Fibroblast of lung (primary cell): ENCODE results near the gene ITPR1. TPM values are rescaled to one million over a fixed set of nuclear protein-coding genes. Genes with fewer than 3 reads are reported as not detected.

Source experiments
- DNase-seq, 2 donors: peaks; one replicate each; pipeline versions ENCODE4 v3.0.0 to v3.0.0-alpha.2; 2010; ENCODE audit warnings: low read depth in 2 of 2
- H2AFZ ChIP-seq: 2 replicates; pipeline ENCODE4 v1.5.1; 2012; ENCODE audit warnings: low read length, control low read depth, inconsistent platforms
- H3K27ac ChIP-seq: 2 replicates; pipeline ENCODE4 v1.5.1; 2011; ENCODE audit warnings: low read length, control low read depth; ENCODE audit not compliant: insufficient read depth
- H3K27me3 ChIP-seq: 2 replicates; pipeline ENCODE4 v1.5.1; 2011; ENCODE audit warnings: mild to moderate bottlenecking, low read length; ENCODE audit not compliant: control insufficient read depth, insufficient read depth
- H3K36me3 ChIP-seq: 2 replicates; pipeline ENCODE4 v1.5.1; 2011; ENCODE audit warnings: low read length; ENCODE audit not compliant: control insufficient read depth, insufficient read depth
- H3K4me1 ChIP-seq: 2 replicates; pipeline ENCODE4 v1.5.1; 2011; ENCODE audit warnings: low read length; ENCODE audit not compliant: control insufficient read depth, insufficient read depth; ENCODE audit errors: extremely low read depth
- H3K4me2 ChIP-seq: 2 replicates; pipeline ENCODE4 v1.5.1; 2011; ENCODE audit warnings: low read length, control low read depth; ENCODE audit not compliant: insufficient read depth; ENCODE audit errors: extremely low read depth
- H3K4me3 ChIP-seq, 4 experiments: fragments of 200-600 bp in 1 of 4; sonication (generic) in 1 of 4; replicated peaks in 1 of 4; 2 replicates each; pipeline ENCODE4 v1.5.1; 2011 to 2016; ENCODE audit warnings: low read length in 4 of 4, low read depth in 3 of 4, mild to moderate bottlenecking in 3 of 4, control low read depth in 2 of 4, inconsistent platforms in 1 of 4, mixed read lengths in 1 of 4; ENCODE audit not compliant: insufficient read depth in 1 of 4; ENCODE audit errors: control extremely low read depth in 1 of 4
- H3K79me2 ChIP-seq: 2 replicates; pipeline ENCODE4 v1.5.1; 2012; ENCODE audit warnings: mild to moderate bottlenecking, low read length, inconsistent platforms; ENCODE audit not compliant: control insufficient read depth, insufficient read depth
- H3K9ac ChIP-seq: 2 replicates; pipeline ENCODE4 v1.5.1; 2011; ENCODE audit warnings: mild to moderate bottlenecking, low read length, control low read depth; ENCODE audit not compliant: insufficient read depth
- H3K9me3 ChIP-seq: 2 replicates; pipeline ENCODE4 v1.5.1; 2012; ENCODE audit warnings: low read depth, low read length; ENCODE audit not compliant: control insufficient read depth, insufficient read depth
- H4K20me1 ChIP-seq: 2 replicates; pipeline ENCODE4 v1.5.1; 2011; ENCODE audit warnings: low read length; ENCODE audit not compliant: control insufficient read depth, insufficient read depth; ENCODE audit errors: extremely low read depth
- CTCF ChIP-seq, 2 donors: IDR thresholded peaks in 1 of 2; conservative IDR thresholded peaks in 1 of 2; 1 replicate in 1 of 2; 2 replicates in 1 of 2; pipeline ENCODE4 v1.5.1; 2011 to 2012; ENCODE audit warnings: low read length in 2 of 2, control low read depth in 1 of 2, inconsistent platforms in 1 of 2, low read depth in 1 of 2, mild to moderate bottlenecking in 1 of 2
- EZH2 ChIP-seq: IDR thresholded peaks from 2 replicates; pipeline ENCODE4 v1.5.1; 2012; ENCODE audit warnings: low read length, control low read depth, mild to moderate bottlenecking; ENCODE audit errors: missing control alignments
- polyA plus RNA-seq, 2 donors: library from polyadenylated mRNA; depleted of rRNA in 1 of 2; stranded (reverse) in 1 of 2; unstranded in 1 of 2; fragments of >200 nt; gene quantifications; 2 replicates each; pipeline ENCODE4 v1.2.1, GENCODE V29; 2011 to 2012; ENCODE audit warnings: missing spikeins in 1 of 2
- total RNA-seq: library from RNA; depleted of rRNA; stranded (reverse); fragments of >200 nt; gene quantifications from 2 replicates; pipeline ENCODE4 v1.2.1, GENCODE V29; 2014

The ITPR1 gene
- total and polyA plus RNA-seq, 2 donors (not counting 1 experiment from before 2014, with no cell fraction given): 19.2 to 87.0 TPM

GRCh38 chr3:4656626-4657328, 163.6 kb downstream of the ITPR1 start:
- Histone ChIP-seq H3K9me3 (no peaks in the 10 kb centered on the region), H3K36me3 (no peaks in the 10 kb centered on the region), H3K27ac (no peak overlapping the region), H2AFZ (no peak overlapping the region), H3K4me1 (no peaks in the 10 kb centered on the region), H3K4me3 (no peak overlapping the region), H3K27me3 (no peaks in the 10 kb centered on the region), H4K20me1 (no peaks in the 10 kb centered on the region), H3K79me2 (no peaks in the 10 kb centered on the region), H3K4me2 (no peak overlapping the region), H3K9ac (no peak overlapping the region)
- TF ChIP-seq CTCF (conservative IDR thresholded peaks at IDR 0.05 in 1 of 2, IDR thresholded peaks at IDR 0.05 in 1 of 2; ENCODE audit: low read depth in 1 of 2, low read length in 2 of 2): no peak
- DNase-seq: no peak

GRCh38 chr3:4660936-4661335, 167.8 kb downstream of the ITPR1 start:
- Histone ChIP-seq H3K36me3 (no peaks in the 10 kb centered on the region), H3K4me3 (no peak overlapping the region), H3K79me2 (no peaks in the 10 kb centered on the region), H3K9ac (no peak overlapping the region), H3K9me3 (no peaks in the 10 kb centered on the region), H3K27ac (no peak overlapping the region), H3K27me3 (no peaks in the 10 kb centered on the region), H3K4me1 (no peaks in the 10 kb centered on the region), H3K4me2 (no peak overlapping the region), H4K20me1 (no peaks in the 10 kb centered on the region), H2AFZ (no peak overlapping the region)
- TF ChIP-seq CTCF (conservative IDR thresholded peaks at IDR 0.05 in 1 of 2, IDR thresholded peaks at IDR 0.05 in 1 of 2; ENCODE audit: low read depth in 1 of 2, low read length in 2 of 2) (no peak), EZH2 (no peak)
- DNase-seq: no peak

GRCh38 chr3:4664412-4664811, 171.3 kb downstream of the ITPR1 start:
- Histone ChIP-seq H3K9me3 (no peaks in the 10 kb centered on the region), H3K27ac (no peak overlapping the region), H3K9ac (no peak overlapping the region), H3K4me2 (no peak overlapping the region), H3K79me2 (no peaks in the 10 kb centered on the region), H3K4me3 (no peak overlapping the region), H3K27me3 (no peaks in the 10 kb centered on the region), H4K20me1 (no peaks in the 10 kb centered on the region), H2AFZ (no peak overlapping the region), H3K36me3 (no peaks in the 10 kb centered on the region), H3K4me1 (no peaks in the 10 kb centered on the region)
- no peak for TF ChIP-seq EZH2
- no peak for TF ChIP-seq CTCF (conservative IDR thresholded peaks at IDR 0.05 in 1 of 2, IDR thresholded peaks at IDR 0.05 in 1 of 2; ENCODE audit: low read depth in 1 of 2, low read length in 2 of 2)
- DNase-seq: no peak
